22Rv1 (cell line): ENCODE data around the gene TEX2.

ENCODE experiments used
- CTCF ChIP-seq: fragments of 450-650 bp; IDR thresholded peaks from 2 replicates; pipeline ENCODE4 v1.5.1; 2017; ENCODE audit warnings: mild to moderate bottlenecking
- ZFX ChIP-seq: fragments of 450-650 bp; IDR thresholded peaks from 2 replicates; pipeline ENCODE4 v1.6.1; 2017; ENCODE audit warnings: antibody characterized with exemption, borderline replicate concordance

- TF ChIP-seq CTCF (no peak), ZFX (no peak)
These were observed 14.0 kb upstream of the TEX2 start for GRCh38 chr17:64276961-64277505.
